ENCODE results near the gene IL17D. TPM values are rescaled to one million over a fixed set of nuclear protein-coding genes. Genes with fewer than 3 reads are reported as not detected.

The IL17D gene
- total and polyA plus RNA-seq, 10 of the 15 experiments (the other 5 are each of a cell fraction or from before 2014, with no cell fraction given) = 0.03 to 1.6 (median 0.33) TPM

DNA sequence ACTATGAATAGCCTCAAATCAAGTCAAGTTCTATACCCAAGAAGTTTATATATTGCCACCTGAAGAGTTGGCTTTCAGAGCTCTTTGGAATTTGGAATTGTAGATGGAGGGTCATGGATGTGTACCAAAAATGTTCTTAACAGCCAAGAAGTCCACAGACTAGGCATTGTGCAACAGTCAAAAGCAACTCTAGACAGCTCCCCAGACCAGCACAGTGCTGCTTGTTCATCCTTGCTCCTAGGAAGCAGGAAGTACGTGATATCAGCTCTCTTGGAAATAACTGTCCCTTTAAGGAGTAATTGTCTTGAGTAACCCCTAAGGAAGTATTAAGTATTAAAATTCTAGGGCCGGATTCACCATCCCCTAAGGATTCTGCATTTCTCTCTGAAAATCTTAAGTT is 30.7 kb upstream of the IL17D start:
- no peaks in the 10 kb centered on the region for H3K27me3 ChIP-seq (replicated peaks in 1 of 2; ENCODE audit: control insufficient read depth in 2 of 2, insufficient read depth in 2 of 2, low read length in 1 of 2)
- BruUV-seq (replicated peaks) = no TSS peak
- H3K9me3 ChIP-seq (replicated peaks; ENCODE audit: control insufficient read depth, insufficient read depth, low read length) = no peaks in the 10 kb centered on the region
- ChIA-PET RAD21 (ENCODE audit: unreplicated experiment) (no interaction called here), SMC1A (ENCODE audit: uncharacterized antibody, unreplicated experiment) (no interaction called here), POLR2A (no interaction called here), CTCF (no interaction called here)
- no peak overlapping the region for H2AFZ ChIP-seq (ENCODE audit: control insufficient read depth, low read depth, low read length)
- H3K4me3 ChIP-seq = no peak overlapping the region
- 13% methylated on average over 2 of the region's 2 CpGs for WGBS (ENCODE audit: insufficient coverage, insufficient replicate concordance, low lambda C conversion rate, missing lambda C conversion rate)
- H3K9ac ChIP-seq (ENCODE audit: control insufficient read depth, insufficient read depth, low read length) = no peak overlapping the region
- DNase-seq (ENCODE audit: low read depth, low spot score) (no peak), ATAC-seq (no peak), FAIRE-seq (no peak)
- in situ Hi-C loops (cut with MboI) (no loop called here), intact Hi-C loops (cut with micrococcal nuclease; ENCODE audit: unreplicated experiment) (no loop called here)
- H3K79me2 ChIP-seq (ENCODE audit: control insufficient read depth, insufficient read depth, low read length) = no peaks in the 10 kb centered on the region
- H4K20me1 ChIP-seq (ENCODE audit: control insufficient read depth, insufficient read depth) = no peaks in the 10 kb centered on the region
- no peaks in the 10 kb centered on the region for H3K4me1 ChIP-seq (ENCODE audit: control insufficient read depth, insufficient read depth, low read length)
- H3K4me2 ChIP-seq (ENCODE audit: control insufficient read depth, insufficient read depth) = no peak overlapping the region
- no peaks in the 10 kb centered on the region for H3K36me3 ChIP-seq (ENCODE audit: control insufficient read depth in 2 of 2, insufficient read depth in 2 of 2, low read length in 1 of 2)
- TF ChIP-seq EZH2 (IDR thresholded peaks at IDR 0.05; ENCODE audit: borderline replicate concordance, control insufficient read depth, low read depth, low read length) = no peak
- TF ChIP-seq ZNF207 (IDR thresholded peaks at IDR 0.05; ENCODE audit: borderline replicate concordance) = no peak
- TF ChIP-seq RBBP5 (conservative IDR thresholded peaks at IDR 0.05) = no peak
- TF ChIP-seq TCF7 (IDR thresholded peaks at IDR 0.05; ENCODE audit: borderline replicate concordance) = no peak
- TF ChIP-seq, protein P1, sequence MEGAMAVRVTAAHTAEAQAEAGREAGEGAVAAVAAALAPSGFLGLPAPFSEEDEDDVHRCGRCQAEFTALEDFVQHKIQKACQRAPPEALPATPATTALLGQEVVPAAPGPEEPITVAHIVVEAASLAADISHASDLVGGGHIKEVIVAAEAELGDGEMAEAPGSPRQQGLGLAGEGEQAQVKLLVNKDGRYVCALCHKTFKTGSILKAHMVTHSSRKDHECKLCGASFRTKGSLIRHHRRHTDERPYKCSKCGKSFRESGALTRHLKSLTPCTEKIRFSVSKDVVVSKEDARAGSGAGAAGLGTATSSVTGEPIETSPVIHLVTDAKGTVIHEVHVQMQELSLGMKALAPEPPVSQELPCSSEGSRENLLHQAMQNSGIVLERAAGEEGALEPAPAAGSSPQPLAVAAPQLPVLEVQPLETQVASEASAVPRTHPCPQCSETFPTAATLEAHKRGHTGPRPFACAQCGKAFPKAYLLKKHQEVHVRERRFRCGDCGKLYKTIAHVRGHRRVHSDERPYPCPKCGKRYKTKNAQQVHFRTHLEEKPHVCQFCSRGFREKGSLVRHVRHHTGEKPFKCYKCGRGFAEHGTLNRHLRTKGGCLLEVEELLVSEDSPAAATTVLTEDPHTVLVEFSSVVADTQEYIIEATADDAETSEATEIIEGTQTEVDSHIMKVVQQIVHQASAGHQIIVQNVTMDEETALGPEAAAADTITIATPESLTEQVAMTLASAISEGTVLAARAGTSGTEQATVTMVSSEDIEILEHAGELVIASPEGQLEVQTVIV (IDR thresholded peaks at IDR 0.05; ENCODE audit: borderline replicate concordance, partially characterized antibody) = no peak
- TF ChIP-seq ATF7 (IDR thresholded peaks at IDR 0.05; ENCODE audit: low read depth) = no peak
- TF ChIP-seq KLF5 (IDR thresholded peaks at IDR 0.05; ENCODE audit: partially characterized antibody) = no peak
- no peak for TF ChIP-seq SREBF2 (IDR thresholded peaks at IDR 0.05; ENCODE audit: low read length)
- no peak for TF ChIP-seq NFYA (IDR thresholded peaks at IDR 0.05; ENCODE audit: borderline replicate concordance, low read depth, low read length)
- TF ChIP-seq SIN3A (IDR thresholded peaks at IDR 0.05; ENCODE audit: low read depth, low read length) = no peak
- TF ChIP-seq MTA2 (IDR thresholded peaks at IDR 0.05; ENCODE audit: low read depth) = no peak
- no peak for TF ChIP-seq DPF2 (IDR thresholded peaks at IDR 0.05)
- no peak for TF ChIP-seq STAT1 (conservative IDR thresholded peaks at IDR 0.05)
- TF ChIP-seq, protein P2, sequence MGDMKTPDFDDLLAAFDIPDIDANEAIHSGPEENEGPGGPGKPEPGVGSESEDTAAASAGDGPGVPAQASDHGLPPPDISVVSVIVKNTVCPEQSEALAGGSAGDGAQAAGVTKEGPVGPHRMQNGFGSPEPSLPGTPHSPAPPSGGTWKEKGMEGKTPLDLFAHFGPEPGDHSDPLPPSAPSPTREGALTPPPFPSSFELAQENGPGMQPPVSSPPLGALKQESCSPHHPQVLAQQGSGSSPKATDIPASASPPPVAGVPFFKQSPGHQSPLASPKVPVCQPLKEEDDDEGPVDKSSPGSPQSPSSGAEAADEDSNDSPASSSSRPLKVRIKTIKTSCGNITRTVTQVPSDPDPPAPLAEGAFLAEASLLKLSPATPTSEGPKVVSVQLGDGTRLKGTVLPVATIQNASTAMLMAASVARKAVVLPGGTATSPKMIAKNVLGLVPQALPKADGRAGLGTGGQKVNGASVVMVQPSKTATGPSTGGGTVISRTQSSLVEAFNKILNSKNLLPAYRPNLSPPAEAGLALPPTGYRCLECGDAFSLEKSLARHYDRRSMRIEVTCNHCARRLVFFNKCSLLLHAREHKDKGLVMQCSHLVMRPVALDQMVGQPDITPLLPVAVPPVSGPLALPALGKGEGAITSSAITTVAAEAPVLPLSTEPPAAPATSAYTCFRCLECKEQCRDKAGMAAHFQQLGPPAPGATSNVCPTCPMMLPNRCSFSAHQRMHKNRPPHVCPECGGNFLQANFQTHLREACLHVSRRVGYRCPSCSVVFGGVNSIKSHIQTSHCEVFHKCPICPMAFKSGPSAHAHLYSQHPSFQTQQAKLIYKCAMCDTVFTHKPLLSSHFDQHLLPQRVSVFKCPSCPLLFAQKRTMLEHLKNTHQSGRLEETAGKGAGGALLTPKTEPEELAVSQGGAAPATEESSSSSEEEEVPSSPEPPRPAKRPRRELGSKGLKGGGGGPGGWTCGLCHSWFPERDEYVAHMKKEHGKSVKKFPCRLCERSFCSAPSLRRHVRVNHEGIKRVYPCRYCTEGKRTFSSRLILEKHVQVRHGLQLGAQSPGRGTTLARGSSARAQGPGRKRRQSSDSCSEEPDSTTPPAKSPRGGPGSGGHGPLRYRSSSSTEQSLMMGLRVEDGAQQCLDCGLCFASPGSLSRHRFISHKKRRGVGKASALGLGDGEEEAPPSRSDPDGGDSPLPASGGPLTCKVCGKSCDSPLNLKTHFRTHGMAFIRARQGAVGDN (IDR thresholded peaks at IDR 0.05) = no peak
- TF ChIP-seq ZNF24 (IDR thresholded peaks at IDR 0.05) = no peak
- TF ChIP-seq GABPA (IDR thresholded peaks at IDR 0.05; ENCODE audit: low read depth) = no peak
- no peak overlapping the region for H3K27ac ChIP-seq (ENCODE audit: control insufficient read depth, insufficient read depth)
